GM12878 (cell line): ENCODE results near the gene TMEM132C. TPM values are rescaled to one million over a fixed set of nuclear protein-coding genes. Genes with fewer than 3 reads are reported as not detected.

Experiments used
- ATAC-seq: fragments of 200-7000 bp; cut with Tn5 transposase; 3 replicates; pipeline ENCODE4 v1.9.1; 2020; ENCODE audit warnings: mild to moderate bottlenecking, moderate library complexity
- BruUV-seq: library from RNA; stranded (reverse); fragments of 400-500 nt; replicated peaks from 2 replicates; lab custom pipeline; 2021; lab: Mats Ljungman, UMichigan
- CTCF ChIA-PET: fragments of 300-600 bp; sonication (Branson Sonifier 250); formaldehyde crosslinking; extraction: SDS; loops from one replicate; lab custom pipeline; 2021; ENCODE audit warnings: inconsistent platforms; lab: Yijun Ruan, JAX
- POLR2A ChIA-PET: fragments of 350-600 bp; formaldehyde crosslinking; extraction: SDS; loops from one replicate; lab custom pipeline; 2021; ENCODE audit warnings: inconsistent platforms; lab: Charles Lee
- RAD21 ChIA-PET: fragments of 300-600 bp; sonication (Branson Sonifier 250); formaldehyde crosslinking; loops from one replicate; lab custom pipeline; 2023; ENCODE audit warnings: antibody characterized with exemption; ENCODE audit not compliant: unreplicated experiment; lab: Charles Lee
- SMC1A ChIA-PET: fragments of 300-600 bp; sonication (Branson Sonifier 250); formaldehyde crosslinking; loops from one replicate; lab custom pipeline; 2023; ENCODE audit not compliant: unreplicated experiment, uncharacterized antibody; lab: Charles Lee
- DNase-seq: peaks from one replicate; pipeline ENCODE4 v3.0.0-alpha.2; 2011; ENCODE audit warnings: low read depth, low spot score
- FAIRE-seq: peaks from 3 replicates; lab custom pipeline; 2011; peaks lifted over from hg19 to GRCh38; lab: Jason Lieb, UNC
- H2AFZ ChIP-seq: 2 replicates; pipeline ENCODE4 v1.6.0; 2011; ENCODE audit warnings: low read depth, low read length, control low read depth; ENCODE audit not compliant: control insufficient read depth
- H3K27ac ChIP-seq: 2 replicates; pipeline ENCODE4 v1.5.1; 2011; ENCODE audit warnings: control low read depth; ENCODE audit not compliant: control insufficient read depth, insufficient read depth
- H3K27me3 ChIP-seq, 2 experiments: replicated peaks in 1 of 2; 2 replicates each; pipeline versions ENCODE4 v1.6.0 to v1.6.1; 2011; ENCODE audit warnings: low read length in 1 of 2; ENCODE audit not compliant: control insufficient read depth in 2 of 2, insufficient read depth in 2 of 2
- H3K36me3 ChIP-seq, 2 experiments: 2 replicates each; pipeline ENCODE4 v1.5.1; 2011; ENCODE audit warnings: low read length in 1 of 2; ENCODE audit not compliant: control insufficient read depth in 2 of 2, insufficient read depth in 2 of 2
- H3K4me1 ChIP-seq: 2 replicates; pipeline ENCODE4 v1.6.1; 2011; ENCODE audit warnings: mild to moderate bottlenecking, low read length, moderate library complexity, mixed read lengths; ENCODE audit not compliant: control insufficient read depth, insufficient read depth
- H3K4me2 ChIP-seq: 2 replicates; pipeline ENCODE4 v1.6.0; 2011; ENCODE audit warnings: control low read depth; ENCODE audit not compliant: control insufficient read depth, insufficient read depth
- H3K4me3 ChIP-seq: fragments of 200-600 bp; sonication (generic); 2 replicates; pipeline ENCODE4 v1.5.1; 2016
- H3K79me2 ChIP-seq: 2 replicates; pipeline ENCODE4 v1.6.0; 2011; ENCODE audit warnings: low read length; ENCODE audit not compliant: control insufficient read depth, insufficient read depth
- H3K9ac ChIP-seq: 2 replicates; pipeline ENCODE4 v1.8.0; 2011; ENCODE audit warnings: low read length, control low read depth, mixed read lengths; ENCODE audit not compliant: control insufficient read depth, insufficient read depth
- H3K9me3 ChIP-seq: replicated peaks from 3 replicates; pipeline ENCODE4 v1.5.1; 2011; ENCODE audit warnings: mild to moderate bottlenecking, low read length; ENCODE audit not compliant: control insufficient read depth, insufficient read depth
- H4K20me1 ChIP-seq: 2 replicates; pipeline ENCODE4 v1.6.0; 2011; ENCODE audit not compliant: control insufficient read depth, insufficient read depth
- ATF2 ChIP-seq: IDR thresholded peaks from 2 replicates; pipeline ENCODE4 v1.6.1; 2012; ENCODE audit warnings: low read length, inconsistent platforms
- EZH2 ChIP-seq: IDR thresholded peaks from 2 replicates; pipeline ENCODE4 v1.6.1; 2012; ENCODE audit warnings: low read depth, mild to moderate bottlenecking, control low read depth, inconsistent platforms, low read length, borderline replicate concordance; ENCODE audit not compliant: control insufficient read depth
- FOXM1 ChIP-seq: IDR thresholded peaks from 2 replicates; pipeline ENCODE4 v1.6.1; 2012; ENCODE audit warnings: low read depth, mild to moderate bottlenecking, inconsistent platforms, low read length, moderate library complexity
- HSF1 ChIP-seq: fragments of 150-350 bp; IDR thresholded peaks from 2 replicates; pipeline ENCODE4 v1.6.1; 2014; ENCODE audit warnings: mild to moderate bottlenecking, low read depth, low read length
- JUND ChIP-seq: IDR thresholded peaks from 2 replicates; pipeline ENCODE4 v1.6.1; 2012; ENCODE audit warnings: low read depth, mild to moderate bottlenecking, low read length, improper control_type of control experiment, moderate library complexity
- MAX ChIP-seq: IDR thresholded peaks from 2 replicates; pipeline ENCODE4 v1.6.1; 2012; ENCODE audit warnings: low read depth, low read length, improper control_type of control experiment
- NBN ChIP-seq: fragments of 450-650 bp; IDR thresholded peaks from 2 replicates; pipeline ENCODE4 v1.6.1; 2016
- NFXL1 ChIP-seq: fragments of 450-650 bp; IDR thresholded peaks from 2 replicates; pipeline ENCODE4 v1.6.1; 2017; ENCODE audit warnings: antibody characterized with exemption, mild to moderate bottlenecking, borderline replicate concordance
- NR2F1 ChIP-seq: fragments of 450-650 bp; conservative IDR thresholded peaks from 2 replicates; pipeline ENCODE4 v1.6.1; 2017; ENCODE audit warnings: mild to moderate bottlenecking
- RUNX3 ChIP-seq: IDR thresholded peaks from 2 replicates; pipeline ENCODE4 v1.6.1; 2012; ENCODE audit warnings: low read length, inconsistent platforms
- SMAD5 ChIP-seq: IDR thresholded peaks from 2 replicates; pipeline ENCODE4 v1.6.1; 2016; ENCODE audit warnings: antibody characterized with exemption, low read depth
- SPI1 ChIP-seq: IDR thresholded peaks from 2 replicates; pipeline ENCODE4 v1.6.1; 2011; ENCODE audit warnings: low read depth, mild to moderate bottlenecking, low read length, moderate library complexity, borderline replicate concordance; ENCODE audit not compliant: insufficient read depth
- SUZ12 ChIP-seq: fragments of 200-600 bp; sonication (generic); IDR thresholded peaks from one replicate; pipeline ENCODE4 v1.6.1; 2018; ENCODE audit warnings: antibody characterized with exemption, mild to moderate bottlenecking; ENCODE audit not compliant: unreplicated experiment
- YY1 ChIP-seq: IDR thresholded peaks from 2 replicates; pipeline ENCODE4 v1.6.1; 2011; ENCODE audit warnings: low read depth, mild to moderate bottlenecking, low read length
- ZNF687 ChIP-seq: fragments of 450-650 bp; IDR thresholded peaks from 2 replicates; pipeline ENCODE4 v1.6.1; 2017; ENCODE audit warnings: mild to moderate bottlenecking, moderate library complexity
- ZSCAN29 ChIP-seq: fragments of 450-650 bp; IDR thresholded peaks from 2 replicates; pipeline ENCODE4 v1.6.1; 2017; ENCODE audit warnings: mild to moderate bottlenecking, moderate library complexity
- WGBS: methylation state at CpG from one replicate; pipeline ENCODE4 v1.1.6; 2016; ENCODE audit warnings: low lambda C conversion rate; ENCODE audit not compliant: insufficient replicate concordance, insufficient coverage; ENCODE audit errors: missing lambda C conversion rate; 5-methylcytosine and 5-hydroxymethylcytosine counted together
- in situ Hi-C: fragments of 300-500 bp; cut with MboI; formaldehyde crosslinking; loops from 9 replicates; pipeline ENCODE4 v1.14.3; 2018; ENCODE audit warnings: mixed read lengths
- intact Hi-C: fragments of 100-400 bp; cut with micrococcal nuclease; formaldehyde crosslinking; loops from one replicate; pipeline ENCODE4 v1.14.2; 2022; ENCODE audit not compliant: unreplicated experiment
- polyA plus RNA-seq, 11 experiments: library from polyadenylated mRNA; depleted of rRNA in 4 of 11; unstranded in 6 of 11; stranded (reverse) in 5 of 11; fragments of >200 nt; fragmentation: Nextera tagmentation in 4 of 11; fragmentation: Illumina TruSeq in 1 of 11; extraction: Ambion mirVana in 4 of 11; extraction: Trizol in 1 of 11; gene quantifications; 1 replicate in 1 of 11; 2 replicates in 10 of 11; pipeline versions ENCODE4 v1.2.1 to v1.2.3, GENCODE V29; 2011 to 2016; ENCODE audit warnings: inconsistent platforms in 2 of 11, missing spikeins in 2 of 11, low read depth in 1 of 11
- total RNA-seq, 4 experiments: library from RNA; depleted of rRNA in 3 of 4; stranded (reverse); fragments of >200 nt in 3 of 4; fragmentation: Illumina TruSeq in 1 of 4; extraction: Trizol in 1 of 4; gene quantifications; 2 replicates each; pipeline versions ENCODE4 v1.2.1 to v1.2.3, GENCODE V29; 2013 to 2021

Gene TMEM132C
- total and polyA plus RNA-seq, 10 of the 15 experiments (the other 5 are each of a cell fraction or from before 2014, with no cell fraction given) = not detected

GRCh38 chr12:128570191-128571065, 303.5 kb downstream of the TMEM132C start:
- in situ Hi-C loops = no loop called here
- RAD21 ChIA-PET = no interaction called here
- H3K27ac ChIP-seq = peak overlapping the region; percentile 41
- TF ChIP-seq SMAD5 (no peak), FOXM1 (0 out of 2 replicates have a peak, but pooled peaks have one; percentile 28), NFXL1 (no peak), NR2F1 (no peak), ATF2 (peak; percentile 34; the same call in 1 of the 2 replicates), SPI1 (no peak), HSF1 (no peak), SUZ12 (no peak), ZSCAN29 (no peak), RUNX3 (peak; percentile 43; the same call in 1 of the 2 replicates), JUND (no peak), YY1 (no peak), EZH2 (no peak), MAX (no peak), NBN (no peak), ZNF687 (no peak)

More at GRCh38 chr12:128570191-128571065, 303.5 kb downstream of the TMEM132C start:
- no TSS peak for BruUV-seq
- H4K20me1 ChIP-seq = no peaks in the 10 kb centered on the region
- H3K4me3 ChIP-seq = no peak overlapping the region
- no peak overlapping the region for H3K9ac ChIP-seq
- 7% methylated on average over 11 of the region's 11 CpGs for WGBS
- peak; percentile 51 for DNase-seq
- H3K4me2 ChIP-seq = 0 out of 2 replicates have a peak overlapping the region, but pooled peaks have one; percentile 13
- peaks cover 7% of the 10 kb centered on the region; the same call in 2 of the 3 replicates for H3K9me3 ChIP-seq
- intact Hi-C loops = no loop called here
- H2AFZ ChIP-seq = peak overlapping the region; percentile 42
- ChIA-PET POLR2A (no interaction called here), CTCF (no interaction called here), SMC1A (interaction anchor here (0.9 kb wide), 1 partner anchor 59 kb away, joined by 3 read pairs; no protein-coding TSS in a partner anchor)
- H3K79me2 ChIP-seq = no peaks in the 10 kb centered on the region
- FAIRE-seq = peak; percentile 47
- H3K36me3 ChIP-seq = no peaks in the 10 kb centered on the region
- peak; percentile 89 for ATAC-seq
- peaks cover 4% of the 10 kb centered on the region for H3K4me1 ChIP-seq
- H3K27me3 ChIP-seq = no peaks in the 10 kb centered on the region
